ENCODE data around the gene LETMD1. TPM values are rescaled to one million over a fixed set of nuclear protein-coding genes. Genes with fewer than 3 reads are reported as not detected.

The LETMD1 gene
- total and polyA plus RNA-seq, 2 donors (not counting 1 experiment from before 2014, with no cell fraction given), result 94.7 to 101 TPM

DNA sequence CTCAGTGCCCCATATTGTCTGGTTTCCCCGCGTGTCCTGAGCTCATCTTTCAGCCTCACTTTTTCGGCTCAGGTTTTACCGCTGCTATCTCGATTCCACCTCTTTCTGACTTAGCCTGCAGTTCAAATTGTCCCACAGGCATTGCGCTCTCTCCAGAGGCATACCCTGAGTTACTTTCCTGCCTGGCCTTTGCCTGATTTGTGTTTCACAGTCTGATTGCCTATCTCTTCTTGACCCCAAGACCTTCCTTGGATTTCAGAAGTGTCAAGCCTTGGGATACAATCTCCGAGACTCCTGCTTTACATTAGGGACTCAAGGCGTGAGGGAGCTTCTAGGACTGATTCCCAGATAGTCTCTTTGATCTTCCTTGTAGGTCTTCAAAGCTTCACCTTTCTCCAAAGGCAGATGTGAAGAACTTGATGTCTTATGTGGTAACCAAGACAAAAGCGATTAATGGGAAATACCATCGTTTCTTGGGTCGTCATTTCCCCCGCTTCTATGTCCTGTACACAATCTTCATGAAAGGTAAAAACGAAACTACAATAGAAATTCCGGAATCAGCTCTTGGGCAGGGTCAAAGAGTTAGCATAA is 629 bp downstream of the LETMD1 start:
- H3K27me3 ChIP-seq (replicated peaks in 1 of 4; ENCODE audit: control extremely low read depth in 1 of 4, control insufficient read depth in 3 of 4, insufficient read depth in 4 of 4, low read length in 3 of 4), result no peaks in the 10 kb centered on the region
- H3K9me3 ChIP-seq (ENCODE audit: control extremely low read depth in 1 of 3, control insufficient read depth in 2 of 3, insufficient read depth in 1 of 3, low read length in 2 of 3), result no peaks in the 10 kb centered on the region
- peak overlapping the region; percentile 75 to 91 (median 79) for H3K4me3 ChIP-seq (ENCODE audit: control extremely low read depth in 1 of 5, extremely low read depth in 1 of 5, insufficient read depth in 1 of 5, low read depth in 2 of 5, low read length in 4 of 5)
- intact Hi-C loops (cut with micrococcal nuclease), result loop anchor here (1.0 to 5.0 kb wide), 8 partner anchors 22 to 484 kb away; partner anchors contain the start of genes ATF1, BIN2, CSRNP2 and POU6F1
- Mint-ChIP-seq H3K27ac (peak overlapping the region; percentile 95), H3K4me3 (peak overlapping the region; percentile 96), H3K9me3 (ENCODE audit: insufficient read depth) (no peaks in the 10 kb centered on the region), H3K4me1 (peaks cover 29% of the 10 kb centered on the region), H3K27me3 (no peaks in the 10 kb centered on the region)
- DNase-seq (peak; percentile 41), ATAC-seq (ENCODE audit: low read depth) (no peak)
- ChIA-PET CTCF (interaction anchor here (0.9 to 3.5 kb wide), 3 partner anchors 16 to 292 kb away, joined by 3 to 11 read pairs (median 4); no protein-coding TSS in a partner anchor), POLR2A (interaction anchor here (1.5 kb wide), 1 partner anchor 35 kb away, joined by 7 read pairs; the partner anchor contains the start of gene CSRNP2)
- 15% methylated on average over 8 of the region's 14 CpGs for WGBS (ENCODE audit: insufficient coverage)
- no peaks in the 10 kb centered on the region for H4K20me1 ChIP-seq (ENCODE audit: control insufficient read depth, insufficient read depth, low read length, poor library complexity, severe bottlenecking)
- peaks cover 0 to 10% of the 10 kb centered on the region in 2 experiments for H3K36me3 ChIP-seq (replicated peaks in 1 of 2; ENCODE audit: control extremely low read depth in 1 of 2, control insufficient read depth in 1 of 2, extremely low read depth in 1 of 2, insufficient read depth in 2 of 2, low read length in 1 of 2)
- peak overlapping the region; percentile 93 for H2AFZ ChIP-seq (ENCODE audit: insufficient read depth, low read depth, low read length, poor library complexity, severe bottlenecking)
- peaks cover 18 to 22% of the 10 kb centered on the region in 2 donors for H3K4me1 ChIP-seq (ENCODE audit: control insufficient read depth in 2 of 2, insufficient read depth in 2 of 2, low read length in 2 of 2)
- H3K27ac ChIP-seq (ENCODE audit: low read length in 2 of 2), result peak overlapping the region; percentile 81
- H3K79me2 ChIP-seq (ENCODE audit: control insufficient read depth, insufficient read depth, low read length), result peaks cover 7% of the 10 kb centered on the region
- peak overlapping the region; percentile 77 for H3K4me2 ChIP-seq (replicated peaks; ENCODE audit: low read depth, low read length, poor library complexity, severe bottlenecking)
- no peak for TF ChIP-seq EZH2 (IDR thresholded peaks at IDR 0.05; ENCODE audit: borderline replicate concordance, insufficient read depth, low read depth, low read length, poor library complexity, severe bottlenecking)
- TF ChIP-seq, protein P1, sequence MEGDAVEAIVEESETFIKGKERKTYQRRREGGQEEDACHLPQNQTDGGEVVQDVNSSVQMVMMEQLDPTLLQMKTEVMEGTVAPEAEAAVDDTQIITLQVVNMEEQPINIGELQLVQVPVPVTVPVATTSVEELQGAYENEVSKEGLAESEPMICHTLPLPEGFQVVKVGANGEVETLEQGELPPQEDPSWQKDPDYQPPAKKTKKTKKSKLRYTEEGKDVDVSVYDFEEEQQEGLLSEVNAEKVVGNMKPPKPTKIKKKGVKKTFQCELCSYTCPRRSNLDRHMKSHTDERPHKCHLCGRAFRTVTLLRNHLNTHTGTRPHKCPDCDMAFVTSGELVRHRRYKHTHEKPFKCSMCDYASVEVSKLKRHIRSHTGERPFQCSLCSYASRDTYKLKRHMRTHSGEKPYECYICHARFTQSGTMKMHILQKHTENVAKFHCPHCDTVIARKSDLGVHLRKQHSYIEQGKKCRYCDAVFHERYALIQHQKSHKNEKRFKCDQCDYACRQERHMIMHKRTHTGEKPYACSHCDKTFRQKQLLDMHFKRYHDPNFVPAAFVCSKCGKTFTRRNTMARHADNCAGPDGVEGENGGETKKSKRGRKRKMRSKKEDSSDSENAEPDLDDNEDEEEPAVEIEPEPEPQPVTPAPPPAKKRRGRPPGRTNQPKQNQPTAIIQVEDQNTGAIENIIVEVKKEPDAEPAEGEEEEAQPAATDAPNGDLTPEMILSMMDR (IDR thresholded peaks at IDR 0.05), result no peak
- peak overlapping the region; percentile 82 for H3K9ac ChIP-seq (ENCODE audit: low read length)

DNA sequence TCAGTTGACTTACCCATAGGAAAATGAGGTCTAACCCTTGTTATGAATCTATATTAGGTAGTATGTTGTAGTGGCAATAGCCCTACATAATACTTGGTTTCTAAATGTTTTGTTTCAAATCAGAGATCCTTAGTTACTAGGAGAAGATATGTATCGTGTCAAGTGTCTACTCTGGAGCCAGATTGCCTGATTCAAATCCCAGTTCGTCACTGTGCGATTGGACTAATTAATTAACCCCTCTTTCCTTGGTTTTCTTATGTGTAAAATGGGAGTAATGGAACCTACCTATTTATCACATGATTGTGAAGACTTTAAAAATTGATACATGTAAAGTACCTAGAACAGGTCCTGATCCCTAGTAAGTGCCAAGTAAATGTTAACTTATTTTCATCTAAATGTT is 1.4 kb downstream of the LETMD1 start:
- ATAC-seq (ENCODE audit: low read depth) (no peak), DNase-seq (no peak)
- POLR2A ChIA-PET, result interaction anchor here (0.7 to 1.5 kb wide), 3 partner anchors 23 to 349 kb away, joined by 3 to 7 read pairs (median 4); partner anchors contain the start of gene CSRNP2
- intact Hi-C loops (cut with micrococcal nuclease), result loop anchor here (2.0 to 5.0 kb wide), 3 partner anchors 273 to 483 kb away; partner anchors contain the start of genes ATF1 and BIN2
- Histone ChIP-seq H3K4me2 (replicated peaks; ENCODE audit: low read depth, low read length, poor library complexity, severe bottlenecking) (peak overlapping the region; percentile 77), H3K4me3 (ENCODE audit: control extremely low read depth in 1 of 5, extremely low read depth in 1 of 5, insufficient read depth in 1 of 5, low read depth in 2 of 5, low read length in 4 of 5) (peak overlapping the region in 1 of 5 experiments; percentile 75), H3K36me3 (replicated peaks in 1 of 2; ENCODE audit: control extremely low read depth in 1 of 2, control insufficient read depth in 1 of 2, extremely low read depth in 1 of 2, insufficient read depth in 2 of 2, low read length in 1 of 2) (peaks cover 1 to 18% of the 10 kb centered on the region in 2 experiments), H3K27me3 (replicated peaks in 1 of 4; ENCODE audit: control extremely low read depth in 1 of 4, control insufficient read depth in 3 of 4, insufficient read depth in 4 of 4, low read length in 3 of 4) (no peaks in the 10 kb centered on the region), H3K79me2 (ENCODE audit: control insufficient read depth, insufficient read depth, low read length) (peaks cover 7% of the 10 kb centered on the region), H3K9me3 (ENCODE audit: control extremely low read depth in 1 of 3, control insufficient read depth in 2 of 3, insufficient read depth in 1 of 3, low read length in 2 of 3) (no peaks in the 10 kb centered on the region), H4K20me1 (ENCODE audit: control insufficient read depth, insufficient read depth, low read length, poor library complexity, severe bottlenecking) (no peaks in the 10 kb centered on the region), H3K9ac (ENCODE audit: low read length) (no peak overlapping the region), H3K4me1 (ENCODE audit: control insufficient read depth in 2 of 2, insufficient read depth in 2 of 2, low read length in 2 of 2) (peaks cover 18 to 22% of the 10 kb centered on the region in 2 donors), H3K27ac (ENCODE audit: low read length in 2 of 2) (no peak overlapping the region), H2AFZ (ENCODE audit: insufficient read depth, low read depth, low read length, poor library complexity, severe bottlenecking) (peak overlapping the region; percentile 93)
- no CpG with 5 or more reads among the region's 3 CpGs for WGBS (ENCODE audit: insufficient coverage)
- CTCF ChIA-PET, result no interaction called here
- TF ChIP-seq, protein P1 (IDR thresholded peaks at IDR 0.05), result no peak
- no peak for TF ChIP-seq EZH2 (IDR thresholded peaks at IDR 0.05; ENCODE audit: borderline replicate concordance, insufficient read depth, low read depth, low read length, poor library complexity, severe bottlenecking)
- Mint-ChIP-seq H3K9me3 (ENCODE audit: insufficient read depth) (no peaks in the 10 kb centered on the region), H3K4me1 (peaks cover 29% of the 10 kb centered on the region), H3K4me3 (peak overlapping the region; percentile 96), H3K27ac (no peak overlapping the region), H3K27me3 (no peaks in the 10 kb centered on the region)

All from B cell (primary cell).